BE2C (cell line): ENCODE results near the gene DSCAM.

ENCODE experiments used
- DNase-seq: peaks from one replicate; pipeline ENCODE4 v3.0.0-alpha.2; 2020
- H3K27me3 ChIP-seq: fragments of 250-450 bp; sonication (Bioruptor Pico); 2 replicates; pipeline ENCODE4 v1.5.1; 2020; ENCODE audit warnings: mild to moderate bottlenecking
- H3K36me3 ChIP-seq: fragments of 250-450 bp; sonication (Bioruptor Pico); 2 replicates; pipeline ENCODE4 v1.5.1; 2020; ENCODE audit warnings: mild to moderate bottlenecking
- H3K4me1 ChIP-seq: fragments of 250-450 bp; sonication (Bioruptor Pico); 2 replicates; pipeline ENCODE4 v1.5.1; 2020
- H3K4me3 ChIP-seq: 2 replicates; pipeline ENCODE4 v1.5.1; 2011; ENCODE audit warnings: low read depth, low read length
- H3K9me3 ChIP-seq: fragments of 250-450 bp; sonication (Bioruptor Pico); 2 replicates; pipeline ENCODE4 v1.5.1; 2020
- TF ChIP-seq, protein P1 (sequence below): IDR thresholded peaks from 2 replicates; pipeline ENCODE4 v1.5.1; 2012; ENCODE audit warnings: mild to moderate bottlenecking, low read depth, low read length

DSCAM gene

DNA sequence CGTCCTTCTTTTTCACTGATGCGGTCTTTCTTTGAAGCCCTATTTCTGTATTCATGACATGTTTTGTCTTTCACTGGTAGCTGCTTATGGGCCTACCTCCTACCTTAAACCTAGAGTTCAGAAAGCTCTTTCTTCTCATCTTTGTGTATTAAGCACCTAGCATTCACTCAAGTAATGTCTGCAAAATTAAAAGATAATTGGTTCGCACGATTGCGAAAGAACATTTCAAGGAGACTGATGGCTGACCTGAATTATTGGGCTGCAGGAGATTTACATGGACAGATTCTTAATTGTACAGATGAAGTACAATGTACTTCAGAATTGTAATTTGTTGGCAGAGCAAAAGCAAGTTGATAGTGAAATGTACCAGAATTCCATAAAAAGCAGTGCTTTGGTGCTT lies 773.3 kb downstream of the DSCAM start:
- H3K9me3 ChIP-seq, result no peaks in the 10 kb centered on the region
- no peaks in the 10 kb centered on the region for H3K4me1 ChIP-seq
- no peaks in the 10 kb centered on the region for H3K27me3 ChIP-seq
- no peak for DNase-seq
- TF ChIP-seq, protein P1, sequence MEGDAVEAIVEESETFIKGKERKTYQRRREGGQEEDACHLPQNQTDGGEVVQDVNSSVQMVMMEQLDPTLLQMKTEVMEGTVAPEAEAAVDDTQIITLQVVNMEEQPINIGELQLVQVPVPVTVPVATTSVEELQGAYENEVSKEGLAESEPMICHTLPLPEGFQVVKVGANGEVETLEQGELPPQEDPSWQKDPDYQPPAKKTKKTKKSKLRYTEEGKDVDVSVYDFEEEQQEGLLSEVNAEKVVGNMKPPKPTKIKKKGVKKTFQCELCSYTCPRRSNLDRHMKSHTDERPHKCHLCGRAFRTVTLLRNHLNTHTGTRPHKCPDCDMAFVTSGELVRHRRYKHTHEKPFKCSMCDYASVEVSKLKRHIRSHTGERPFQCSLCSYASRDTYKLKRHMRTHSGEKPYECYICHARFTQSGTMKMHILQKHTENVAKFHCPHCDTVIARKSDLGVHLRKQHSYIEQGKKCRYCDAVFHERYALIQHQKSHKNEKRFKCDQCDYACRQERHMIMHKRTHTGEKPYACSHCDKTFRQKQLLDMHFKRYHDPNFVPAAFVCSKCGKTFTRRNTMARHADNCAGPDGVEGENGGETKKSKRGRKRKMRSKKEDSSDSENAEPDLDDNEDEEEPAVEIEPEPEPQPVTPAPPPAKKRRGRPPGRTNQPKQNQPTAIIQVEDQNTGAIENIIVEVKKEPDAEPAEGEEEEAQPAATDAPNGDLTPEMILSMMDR, result no peak
- H3K4me3 ChIP-seq, result no peak overlapping the region
- no peaks in the 10 kb centered on the region for H3K36me3 ChIP-seq

DNA sequence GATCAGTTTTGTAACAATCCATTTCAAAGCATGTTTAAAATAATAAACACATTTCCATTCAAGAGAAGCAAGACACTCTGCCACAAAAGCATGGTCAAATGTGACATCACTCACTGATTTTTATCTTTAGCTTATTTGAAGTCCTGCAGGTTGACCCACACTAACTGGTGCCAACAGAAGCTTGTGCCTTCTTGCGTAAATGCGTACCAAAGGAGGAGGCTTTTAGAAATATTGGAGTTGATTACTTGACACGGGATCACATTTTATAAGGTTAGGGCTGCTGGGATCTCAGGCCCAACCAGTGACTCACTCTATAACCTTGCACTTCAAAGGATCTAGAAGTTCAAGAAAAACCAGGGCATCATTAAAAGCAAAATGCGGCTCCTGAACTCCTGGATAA lies 776.1 kb downstream of the DSCAM start:
- H3K9me3 ChIP-seq, result no peaks in the 10 kb centered on the region
- TF ChIP-seq, protein P1, result no peak
- H3K4me1 ChIP-seq, result no peaks in the 10 kb centered on the region
- H3K36me3 ChIP-seq, result no peaks in the 10 kb centered on the region
- H3K4me3 ChIP-seq, result no peak overlapping the region
- no peak for DNase-seq
- H3K27me3 ChIP-seq, result no peaks in the 10 kb centered on the region

DNA sequence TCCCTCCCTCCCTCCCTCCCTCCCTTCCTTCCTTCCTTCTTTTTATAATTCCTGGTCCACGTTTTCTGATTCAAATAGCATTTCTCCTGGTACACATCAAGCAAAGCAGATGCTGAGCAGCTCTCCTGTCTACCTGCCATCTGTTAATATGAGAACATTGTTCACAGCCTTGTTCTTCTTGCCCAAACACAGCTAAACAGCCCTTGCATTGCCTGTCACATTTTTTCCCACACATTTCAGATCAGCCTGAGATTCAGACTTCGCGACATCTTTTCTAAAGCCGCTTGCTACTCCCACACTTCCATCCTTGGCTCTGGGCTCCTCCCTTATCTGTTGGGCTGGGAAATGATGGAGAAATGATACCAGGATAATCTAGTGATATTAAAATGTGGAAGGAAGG lies 779.2 kb downstream of the DSCAM start:
- Histone ChIP-seq H3K9me3 (no peaks in the 10 kb centered on the region), H3K36me3 (no peaks in the 10 kb centered on the region), H3K4me3 (no peak overlapping the region), H3K4me1 (no peaks in the 10 kb centered on the region), H3K27me3 (no peaks in the 10 kb centered on the region)
- TF ChIP-seq, protein P1, result no peak
- no peak for DNase-seq

DNA sequence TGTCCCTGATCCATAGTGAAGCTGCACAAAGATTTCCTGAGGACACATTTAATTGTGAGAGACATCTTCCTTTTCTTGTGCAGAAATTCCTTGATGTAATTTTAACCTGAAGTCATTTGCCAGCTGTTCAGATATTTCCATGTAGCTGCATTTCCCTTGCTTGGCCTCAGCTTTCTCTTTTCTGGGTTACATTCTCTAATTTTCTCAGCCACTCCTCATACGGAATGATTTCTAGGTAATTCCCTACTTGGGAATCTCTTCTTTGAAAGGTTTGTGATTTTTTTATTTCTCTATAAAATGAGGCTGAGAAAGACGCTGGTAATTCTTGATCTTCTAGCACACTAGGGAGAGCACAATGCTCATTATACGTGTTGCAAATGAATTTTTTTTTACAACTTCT lies 780.7 kb downstream of the DSCAM start:
- no peak for DNase-seq
- TF ChIP-seq, protein P1, result no peak
- no peak overlapping the region for H3K4me3 ChIP-seq
- no peaks in the 10 kb centered on the region for H3K4me1 ChIP-seq
- H3K27me3 ChIP-seq, result no peaks in the 10 kb centered on the region
- no peaks in the 10 kb centered on the region for H3K9me3 ChIP-seq
- no peaks in the 10 kb centered on the region for H3K36me3 ChIP-seq

DNA sequence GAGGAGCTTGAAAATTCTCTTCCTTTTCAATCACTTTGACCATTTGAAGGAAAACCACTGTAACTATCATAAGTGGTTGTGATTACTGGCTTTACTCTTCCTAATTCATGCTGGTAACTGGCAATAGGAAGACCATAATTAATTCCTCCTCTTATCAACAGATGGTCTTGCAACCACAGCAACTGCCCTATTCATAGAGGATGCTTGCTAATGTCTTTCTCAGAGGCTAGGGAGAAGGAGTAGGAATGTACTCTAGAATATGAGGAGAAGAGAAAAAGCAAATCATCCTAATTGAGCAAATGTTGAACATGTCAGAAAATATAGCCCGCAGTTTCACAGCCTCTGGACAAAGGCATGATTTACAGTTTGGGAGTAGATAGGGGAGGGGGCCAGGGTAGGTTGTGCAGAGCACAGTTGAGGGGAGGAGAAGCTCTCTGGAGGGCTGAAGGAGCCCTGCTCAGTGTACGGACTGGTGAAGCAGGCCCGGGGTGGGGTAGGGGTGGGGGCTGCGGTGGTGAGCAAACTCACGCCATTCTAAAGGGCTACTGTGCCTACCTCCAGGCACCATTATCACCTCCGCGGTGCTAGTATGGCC lies 786.8 kb downstream of the DSCAM start:
- Histone ChIP-seq H3K36me3 (no peaks in the 10 kb centered on the region), H3K9me3 (no peaks in the 10 kb centered on the region), H3K27me3 (no peaks in the 10 kb centered on the region), H3K4me3 (no peak overlapping the region), H3K4me1 (no peaks in the 10 kb centered on the region)
- TF ChIP-seq, protein P1, result no peak
- no peak for DNase-seq

DNA sequence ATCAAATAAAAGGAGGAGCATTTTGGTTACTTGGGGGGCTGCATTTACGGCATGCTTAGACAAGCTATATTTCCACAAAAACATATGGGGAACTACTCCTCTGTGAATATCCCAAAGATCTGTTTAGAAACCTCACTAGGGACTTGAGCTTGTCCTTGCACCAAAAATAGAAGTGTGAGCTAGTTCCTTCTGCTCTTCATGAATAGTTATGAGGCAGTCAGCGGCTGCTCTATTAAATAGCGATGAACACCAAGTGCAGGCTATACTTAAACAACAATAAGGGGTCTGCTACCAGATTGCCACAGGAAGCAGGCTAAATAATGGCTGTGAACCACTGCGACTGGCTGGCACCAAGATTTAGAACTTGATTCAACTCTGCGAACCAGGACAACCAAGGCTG lies 789.6 kb downstream of the DSCAM start:
- TF ChIP-seq, protein P1, result no peak
- Histone ChIP-seq H3K9me3 (no peaks in the 10 kb centered on the region), H3K4me1 (no peaks in the 10 kb centered on the region)

More for the DNA sequence above, 789.6 kb downstream of the DSCAM start:
- Histone ChIP-seq H3K4me3 (no peak overlapping the region), H3K36me3 (no peaks in the 10 kb centered on the region), H3K27me3 (no peaks in the 10 kb centered on the region)
- no peak for DNase-seq
